Measurements from ENCODE around the gene GPR180.

DNA sequence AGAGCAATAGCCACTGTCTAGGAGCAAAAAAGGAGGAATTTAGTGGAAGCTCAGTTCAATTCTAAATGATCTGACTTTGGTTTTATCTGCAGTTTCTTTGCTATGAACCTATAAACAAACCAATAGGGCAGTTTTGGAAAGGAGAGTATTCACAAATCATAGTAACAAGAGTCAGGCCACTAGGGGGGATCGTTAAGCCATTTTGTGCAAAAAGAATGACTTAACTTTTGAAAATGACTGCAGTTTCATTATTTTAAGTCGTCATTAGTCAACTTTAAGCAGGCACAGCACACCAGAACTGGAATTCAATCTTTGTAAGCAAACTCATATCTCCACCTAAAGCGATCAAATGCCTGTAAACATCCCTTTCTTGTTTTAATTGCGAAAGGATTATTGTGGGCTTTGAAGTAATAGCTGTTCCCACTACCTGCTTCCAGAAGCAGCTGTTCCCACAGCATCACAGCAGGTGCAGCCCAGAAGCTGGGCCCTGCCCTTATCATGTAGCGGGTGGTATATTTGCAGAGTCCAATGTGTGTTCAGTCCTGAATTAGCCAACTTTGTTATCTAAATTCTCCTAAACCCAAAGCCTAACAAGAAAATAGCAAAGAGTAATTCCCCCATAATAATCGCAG, 59.2 kb downstream of the GPR180 start:
- TF ChIP-seq ZNF274 (IDR thresholded peaks at IDR 0.05; ENCODE audit: low read depth, low read length) (no peak), SUZ12 (IDR thresholded peaks at IDR 0.05; ENCODE audit: extremely low read depth, insufficient read depth, insufficient read length) (no peak), YY1 (IDR thresholded peaks at IDR 0.05; ENCODE audit: insufficient read depth, insufficient read length) (no peak)

Measured in NT2/D1 (cell line).